GM12874 (cell line): ENCODE results near the gene LPGAT1.

ENCODE experiments used
- TF ChIP-seq, protein P1 (sequence below): IDR thresholded peaks from 2 replicates; pipeline ENCODE4 v1.5.1; 2011; ENCODE audit warnings: low read depth, mild to moderate bottlenecking, control low read depth, low read length, moderate library complexity; ENCODE audit not compliant: insufficient read depth

Gene LPGAT1

DNA sequence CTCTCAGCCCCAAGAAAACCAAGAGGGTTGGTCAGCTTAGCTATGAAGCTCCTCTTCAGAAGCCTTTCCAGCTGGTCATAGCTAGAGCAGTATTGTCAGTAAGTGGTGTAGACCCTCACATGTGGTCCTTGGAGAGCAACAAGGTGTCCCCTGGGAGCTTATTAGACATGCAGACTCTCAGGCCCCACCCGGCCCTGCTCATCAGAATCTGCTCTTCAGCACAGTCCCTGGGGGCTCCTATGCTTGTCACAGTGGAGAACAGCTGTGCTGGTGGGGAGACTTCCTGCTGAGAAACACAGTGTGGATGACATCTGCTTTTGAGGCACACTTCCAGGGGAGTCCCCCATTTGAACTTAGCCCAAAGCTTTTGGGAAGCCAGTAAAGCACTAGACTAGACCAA lies 133.2 kb downstream of the LPGAT1 start:
- TF ChIP-seq, protein P1, sequence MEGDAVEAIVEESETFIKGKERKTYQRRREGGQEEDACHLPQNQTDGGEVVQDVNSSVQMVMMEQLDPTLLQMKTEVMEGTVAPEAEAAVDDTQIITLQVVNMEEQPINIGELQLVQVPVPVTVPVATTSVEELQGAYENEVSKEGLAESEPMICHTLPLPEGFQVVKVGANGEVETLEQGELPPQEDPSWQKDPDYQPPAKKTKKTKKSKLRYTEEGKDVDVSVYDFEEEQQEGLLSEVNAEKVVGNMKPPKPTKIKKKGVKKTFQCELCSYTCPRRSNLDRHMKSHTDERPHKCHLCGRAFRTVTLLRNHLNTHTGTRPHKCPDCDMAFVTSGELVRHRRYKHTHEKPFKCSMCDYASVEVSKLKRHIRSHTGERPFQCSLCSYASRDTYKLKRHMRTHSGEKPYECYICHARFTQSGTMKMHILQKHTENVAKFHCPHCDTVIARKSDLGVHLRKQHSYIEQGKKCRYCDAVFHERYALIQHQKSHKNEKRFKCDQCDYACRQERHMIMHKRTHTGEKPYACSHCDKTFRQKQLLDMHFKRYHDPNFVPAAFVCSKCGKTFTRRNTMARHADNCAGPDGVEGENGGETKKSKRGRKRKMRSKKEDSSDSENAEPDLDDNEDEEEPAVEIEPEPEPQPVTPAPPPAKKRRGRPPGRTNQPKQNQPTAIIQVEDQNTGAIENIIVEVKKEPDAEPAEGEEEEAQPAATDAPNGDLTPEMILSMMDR = no peak

DNA sequence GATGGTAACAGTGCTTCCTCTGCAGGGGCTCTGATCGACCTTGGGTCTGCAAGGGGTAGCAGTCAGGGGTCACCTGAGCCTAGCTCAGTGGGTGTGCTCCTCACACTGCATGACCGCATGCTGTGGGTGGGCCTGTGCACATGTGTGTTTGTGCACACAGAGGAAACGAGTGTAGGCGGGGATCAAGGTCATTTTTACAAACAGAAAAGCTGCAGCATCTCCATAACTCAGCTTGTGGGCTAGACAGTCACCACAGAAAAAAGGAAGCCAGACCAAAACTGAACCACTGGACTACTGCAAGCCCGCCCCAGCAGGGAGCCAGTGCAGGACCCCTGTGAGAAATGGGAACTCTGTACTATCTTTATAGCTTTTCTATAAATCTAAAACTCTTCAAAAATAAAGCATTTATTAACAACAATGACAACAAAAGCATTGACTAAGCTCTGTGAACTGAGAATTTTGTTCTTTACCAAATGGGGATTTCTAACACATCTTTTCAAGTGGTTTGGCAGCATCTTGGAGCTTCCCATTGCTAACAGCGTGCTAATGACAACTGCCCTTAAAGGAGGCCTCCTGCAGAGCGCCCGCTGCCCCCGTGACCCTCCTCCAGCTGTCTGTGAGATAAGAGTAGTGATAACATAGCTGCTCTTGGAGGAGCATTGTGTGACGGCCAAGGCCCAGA lies 135.3 kb downstream of the LPGAT1 start:
- TF ChIP-seq, protein P1 = no peak
